Neural crest cell (in vitro differentiated cells): ENCODE measurements around the gene ZNF30. TPM values are rescaled to one million over a fixed set of nuclear protein-coding genes. Genes with fewer than 3 reads are reported as not detected.

Source experiments
- DNase-seq: peaks from one replicate; pipeline ENCODE4 v3.0.0; 2021; ENCODE audit warnings: low read depth, mixed read lengths, low spot score
- H3K27ac Mint-ChIP-seq: one replicate; pipeline ENCODE4 v1.8.0; 2021; ENCODE audit warnings: mild to moderate bottlenecking, mixed read lengths; ENCODE audit not compliant: unreplicated experiment
- H3K27me3 Mint-ChIP-seq: 2 replicates; pipeline ENCODE4 v1.8.0; 2021; ENCODE audit warnings: low read depth, mild to moderate bottlenecking, mixed read lengths
- H3K36me3 Mint-ChIP-seq: 2 replicates; pipeline ENCODE4 v1.8.0; 2021; ENCODE audit warnings: low read depth, mild to moderate bottlenecking, mixed read lengths
- H3K4me1 Mint-ChIP-seq: 2 replicates; pipeline ENCODE4 v1.8.0; 2021; ENCODE audit warnings: mixed read lengths
- H3K4me3 Mint-ChIP-seq: one replicate; pipeline ENCODE4 v1.8.0; 2021; ENCODE audit warnings: mild to moderate bottlenecking, mixed read lengths
- H3K9me3 Mint-ChIP-seq: 2 replicates; pipeline ENCODE4 v1.8.0; 2021; ENCODE audit warnings: mixed read lengths
- CTCF ChIP-seq: fragments of 200-600 bp; sonication (generic); conservative IDR thresholded peaks from 2 replicates; pipeline ENCODE4 v1.5.0; 2021; ENCODE audit warnings: antibody characterized with exemption, mild to moderate bottlenecking
- total RNA-seq: library from RNA; stranded (reverse); gene quantifications from 2 replicates; pipeline ENCODE4 v1.2.1, GENCODE V29; 2021

ZNF30 gene
- total RNA-seq, 1 donor from 2014 or later: 7.2 TPM

- H3K27me3 Mint-ChIP-seq: no peaks in the 10 kb centered on the region
- H3K27ac Mint-ChIP-seq: no peak overlapping the region
- peaks cover 42% of the 10 kb centered on the region for H3K9me3 Mint-ChIP-seq
- peaks cover 64% of the 10 kb centered on the region for H3K36me3 Mint-ChIP-seq
- no peak for DNase-seq
- H3K4me3 Mint-ChIP-seq: no peak overlapping the region
- no peak for TF ChIP-seq CTCF
- H3K4me1 Mint-ChIP-seq: no peaks in the 10 kb centered on the region
Observed at GRCh38 chr19:34943861-34944573, 17.3 kb downstream of the ZNF30 start.

GRCh38 chr19:34953092-34953491 is 26.4 kb downstream of the ZNF30 start:
- Mint-ChIP-seq H3K4me3 (no peak overlapping the region), H3K4me1 (no peaks in the 10 kb centered on the region)

GRCh38 chr19:34957830-34958751 is 31.4 kb downstream of the ZNF30 start:
- Mint-ChIP-seq H3K27ac (no peak overlapping the region), H3K9me3 (peaks cover 31% of the 10 kb centered on the region), H3K4me1 (peaks cover 13% of the 10 kb centered on the region), H3K27me3 (no peaks in the 10 kb centered on the region), H3K36me3 (peaks cover 79% of the 10 kb centered on the region), H3K4me3 (no peak overlapping the region)
- DNase-seq: no peak
- TF ChIP-seq CTCF: no peak

More at GRCh38 chr19:34953092-34953491, 26.4 kb downstream of the ZNF30 start:
- peaks cover 66% of the 10 kb centered on the region for H3K36me3 Mint-ChIP-seq
- H3K27ac Mint-ChIP-seq: no peak overlapping the region
- DNase-seq: no peak
- H3K27me3 Mint-ChIP-seq: no peaks in the 10 kb centered on the region
- H3K9me3 Mint-ChIP-seq: peaks cover 42% of the 10 kb centered on the region
- no peak for TF ChIP-seq CTCF

GRCh38 chr19:34959021-34959420 is 32.3 kb downstream of the ZNF30 start:
- peaks cover 16% of the 10 kb centered on the region for H3K4me1 Mint-ChIP-seq
- no peaks in the 10 kb centered on the region for H3K27me3 Mint-ChIP-seq
- H3K36me3 Mint-ChIP-seq: peaks cover 71% of the 10 kb centered on the region
- peaks cover 30% of the 10 kb centered on the region for H3K9me3 Mint-ChIP-seq
- no peak for DNase-seq
- no peak overlapping the region for H3K4me3 Mint-ChIP-seq
- no peak for TF ChIP-seq CTCF
- H3K27ac Mint-ChIP-seq: no peak overlapping the region

- Mint-ChIP-seq H3K4me1 (peaks cover 26% of the 10 kb centered on the region), H3K27me3 (no peaks in the 10 kb centered on the region), H3K36me3 (peaks cover 65% of the 10 kb centered on the region), H3K27ac (no peak overlapping the region), H3K4me3 (peak overlapping the region; percentile 72), H3K9me3 (peaks cover 25% of the 10 kb centered on the region)
- DNase-seq: no peak
- no peak for TF ChIP-seq CTCF
Observed at GRCh38 chr19:34960103-34960805, 33.6 kb downstream of the ZNF30 start.
